Stimulated activated CD8-positive, alpha-beta memory T cell treated with anti-CD3 and anti-CD28 coated beads, Interleukin-15, amount 100 ng/mL, for 48 hours (primary cell): ENCODE measurements around the gene DOCK1.
"Not testable (repeated sequence)": the region's sequence is repeated elsewhere in the genome, so short reads cannot be mapped to it uniquely, and the experiment has no call there.

Source experiments
- DNase-seq, 2 donors: peaks; one replicate each; pipeline ENCODE4 v3.0.0-alpha.2; 2020; ENCODE audit warnings: low read depth in 2 of 2

Gene DOCK1

DNA sequence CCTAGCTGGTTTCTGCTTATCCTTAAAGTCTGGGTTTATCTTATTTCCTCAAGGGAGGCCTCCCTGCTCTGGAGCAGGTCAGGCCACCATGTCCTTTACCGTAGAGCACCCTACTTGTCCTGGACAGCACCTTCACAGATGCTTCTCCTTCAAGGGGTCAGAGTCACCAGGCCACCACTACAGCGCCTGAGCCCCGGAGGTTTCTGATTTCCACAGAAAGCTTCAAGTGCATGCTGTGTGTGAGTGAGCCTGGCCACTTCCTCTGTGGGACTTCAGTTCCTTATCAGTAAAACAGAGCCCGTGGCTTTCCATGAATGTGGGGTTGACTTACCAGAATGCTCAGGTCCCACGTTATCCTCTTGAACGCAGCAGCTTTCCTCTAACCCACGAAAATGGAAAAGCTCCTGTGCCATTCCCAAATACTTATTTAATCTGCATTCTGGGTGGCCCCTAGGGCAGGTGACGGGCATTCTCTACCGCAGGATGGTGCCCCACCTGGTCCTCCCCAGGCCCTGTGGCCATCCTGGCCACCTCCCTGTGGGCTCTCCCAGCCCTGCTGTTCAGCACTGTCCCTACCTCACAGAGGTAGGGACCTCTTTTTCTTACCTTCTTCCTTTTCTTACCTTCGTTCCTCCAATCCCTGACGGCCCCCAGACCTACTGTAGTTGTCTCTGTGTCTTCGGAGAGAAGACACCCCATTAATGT, 1.4 kb upstream of the DOCK1 start:
- no peak for DNase-seq

GRCh38 chr10:126904516-126904817, 761 bp upstream of the DOCK1 start:
- no peak for DNase-seq

DNA sequence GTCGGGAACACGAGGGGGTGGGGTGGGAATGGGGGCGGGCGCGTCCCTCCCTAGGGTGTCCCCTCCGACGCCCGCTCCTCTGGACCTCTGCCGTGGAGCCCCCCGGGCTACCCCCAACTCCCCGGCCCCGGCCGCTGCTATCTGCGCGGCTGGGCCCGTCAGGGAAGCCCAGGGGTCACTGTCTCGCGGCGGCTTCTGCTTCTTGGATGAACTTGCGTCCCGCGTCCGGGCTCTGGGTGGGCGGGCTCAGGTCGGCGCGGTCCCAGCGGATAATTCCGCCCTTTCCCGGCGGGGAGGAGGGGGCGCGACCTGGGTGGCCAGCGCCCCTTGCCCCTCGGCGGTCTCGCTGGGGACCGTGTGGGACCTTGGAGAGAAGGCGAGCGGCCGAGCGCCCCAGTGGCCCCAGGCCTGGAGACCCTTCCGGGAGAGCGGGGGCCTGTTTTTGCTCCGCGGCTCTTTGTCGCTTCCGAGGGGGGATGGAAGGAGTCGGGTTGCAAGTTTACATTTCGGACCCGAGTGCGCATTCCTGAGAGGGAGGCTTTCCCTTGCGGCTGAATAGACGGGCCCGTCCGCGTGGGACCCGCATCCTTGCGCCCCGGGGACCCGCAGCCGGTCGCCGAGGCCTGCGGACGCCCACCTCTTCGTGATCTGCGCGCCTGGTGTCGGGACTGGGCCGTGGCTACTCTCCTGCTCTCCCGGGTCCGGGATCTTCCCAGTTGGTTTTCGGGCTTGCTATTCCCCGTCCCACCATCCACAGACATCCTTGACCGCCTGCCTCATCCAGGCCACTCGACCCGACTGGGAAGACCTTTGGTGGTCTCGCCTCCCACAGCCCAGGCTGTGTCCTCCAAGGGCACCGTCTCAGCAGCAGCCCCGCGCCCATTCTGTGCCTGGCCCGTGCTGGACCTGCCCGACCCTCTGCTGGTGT, 812 bp downstream of the DOCK1 start:
- no peak for DNase-seq

GRCh38 chr10:126906704-126907422, 1.6 kb downstream of the DOCK1 start:
- DNase-seq: no peak

- no peak for DNase-seq
These were observed 2.3 kb downstream of the DOCK1 start for GRCh38 chr10:126907423-126907970.

DNA sequence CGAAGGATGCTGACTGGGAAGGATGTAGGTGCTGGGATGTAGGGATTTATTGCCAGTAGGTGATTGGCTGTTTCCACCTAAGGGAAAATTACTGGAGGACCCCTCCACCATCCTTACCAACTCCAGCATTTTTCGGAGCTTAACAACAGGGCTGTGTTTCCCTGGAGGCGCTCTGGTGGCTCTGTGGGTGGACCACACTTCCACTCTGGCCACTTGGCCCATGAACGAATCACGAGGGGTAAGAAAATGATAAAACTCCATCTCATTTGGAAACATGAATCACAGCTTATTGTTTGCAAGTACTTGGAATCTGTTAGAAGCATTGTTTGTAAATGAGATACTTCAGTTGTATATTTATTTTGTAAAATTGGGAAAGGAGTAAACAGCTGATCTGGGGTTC, 3.0 kb downstream of the DOCK1 start:
- no peak for DNase-seq

DNA sequence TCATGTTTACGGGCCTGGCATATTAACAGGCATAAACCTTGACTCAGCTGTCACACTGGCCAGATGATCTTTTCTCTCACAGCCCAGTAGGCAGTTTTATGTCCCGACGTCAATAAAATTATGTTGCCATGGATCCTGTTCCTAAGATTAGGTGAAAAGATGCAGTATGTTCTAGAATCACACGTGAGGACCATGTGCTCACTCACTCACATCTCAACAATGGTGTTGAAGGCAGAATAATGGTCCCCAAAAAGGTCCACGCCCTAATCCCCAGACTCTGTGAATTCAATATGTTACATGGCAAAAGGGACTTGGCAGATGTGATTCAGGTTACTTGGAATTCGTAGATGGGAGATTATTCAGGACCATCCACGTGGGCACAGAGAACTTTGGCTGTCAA, 3.5 kb downstream of the DOCK1 start:
- DNase-seq: no peak

DNA sequence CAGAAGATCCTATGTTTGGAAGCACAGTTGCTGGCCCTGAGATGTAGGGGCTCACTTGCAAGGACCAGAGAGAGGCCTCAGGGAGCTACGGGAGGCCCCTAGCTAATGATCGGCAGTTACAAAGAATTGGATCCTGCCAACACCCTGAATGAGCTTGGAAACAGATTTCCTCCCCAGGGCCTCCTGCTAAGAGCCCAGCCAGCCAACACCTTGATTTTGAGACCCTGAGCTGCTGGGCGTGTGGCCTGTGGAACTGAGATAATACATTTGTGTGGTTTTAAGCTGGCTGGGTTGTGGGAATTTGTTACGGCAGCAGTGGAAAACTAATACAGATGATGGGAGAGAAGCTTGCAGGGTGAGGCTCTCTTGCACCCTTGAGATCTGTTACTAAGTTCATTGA, 3.9 kb downstream of the DOCK1 start:
- DNase-seq: no peak

GRCh38 chr10:126910196-126910595, 5.0 kb downstream of the DOCK1 start:
- DNase-seq: no peak

DNA sequence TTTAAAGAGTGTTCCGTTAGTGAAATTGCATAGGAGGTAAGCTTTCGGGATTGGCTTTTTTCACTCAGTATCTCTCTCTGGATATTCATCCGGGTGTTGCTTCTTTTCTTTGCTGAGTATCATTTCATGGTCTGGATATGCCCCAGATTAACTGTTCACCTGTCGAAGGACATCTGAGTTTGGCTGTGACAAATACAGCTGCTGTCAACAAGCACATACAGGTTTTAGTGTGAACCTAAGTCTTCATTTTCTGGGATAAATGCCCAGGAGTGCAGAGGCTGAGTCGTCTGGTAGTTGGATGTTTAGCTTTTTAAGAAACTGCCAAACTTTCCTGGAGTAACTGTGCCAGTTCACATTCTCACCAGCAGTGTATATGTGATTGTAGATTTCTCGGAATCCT, 5.6 kb downstream of the DOCK1 start:
- DNase-seq: no peak

DNA sequence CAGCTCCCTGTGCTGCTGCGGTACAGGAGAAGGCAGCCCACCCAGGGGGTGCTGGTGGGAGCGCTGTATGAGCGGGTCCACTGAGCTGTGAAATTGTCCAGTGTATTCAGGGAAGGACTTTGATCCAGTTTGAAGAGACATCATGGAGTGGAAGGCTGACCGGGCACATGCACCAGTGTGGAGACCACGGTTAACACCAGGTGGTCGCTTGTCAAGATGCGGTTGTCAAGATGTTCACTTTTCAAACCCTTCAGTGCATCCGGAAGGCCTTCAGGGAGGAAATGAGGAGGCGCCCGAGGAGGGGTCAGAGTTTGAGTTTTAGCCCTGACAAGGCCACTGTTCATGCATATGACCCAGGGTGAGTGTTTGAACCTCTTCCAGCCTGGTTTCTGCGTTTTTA, 6.1 kb downstream of the DOCK1 start:
- DNase-seq: no peak

GRCh38 chr10:126913316-126913715, 8.1 kb downstream of the DOCK1 start:
- no peak for DNase-seq

GRCh38 chr10:126914561-126914960, 9.3 kb downstream of the DOCK1 start:
- no peak for DNase-seq

DNA sequence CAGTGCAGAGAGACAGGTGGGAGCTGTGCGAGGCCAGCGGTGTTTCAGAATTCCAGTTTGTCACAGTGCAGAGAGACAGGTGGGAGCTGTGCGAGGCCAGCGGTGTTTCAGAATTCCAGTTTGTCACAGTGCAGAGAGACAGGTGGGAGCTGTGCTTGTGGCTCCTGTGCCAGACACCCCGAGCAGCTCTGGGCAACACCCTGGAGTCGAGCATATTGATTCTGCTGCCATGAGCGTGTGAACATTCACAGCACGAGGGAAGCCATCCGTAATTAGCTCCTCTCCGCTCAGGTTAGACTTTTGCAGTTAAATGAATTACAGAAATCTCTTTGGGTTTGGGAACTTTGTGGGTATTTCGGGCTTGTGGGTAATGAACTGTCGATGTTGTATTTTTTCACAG, 11.7 kb downstream of the DOCK1 start:
- not testable (repeated sequence) for DNase-seq

DNA sequence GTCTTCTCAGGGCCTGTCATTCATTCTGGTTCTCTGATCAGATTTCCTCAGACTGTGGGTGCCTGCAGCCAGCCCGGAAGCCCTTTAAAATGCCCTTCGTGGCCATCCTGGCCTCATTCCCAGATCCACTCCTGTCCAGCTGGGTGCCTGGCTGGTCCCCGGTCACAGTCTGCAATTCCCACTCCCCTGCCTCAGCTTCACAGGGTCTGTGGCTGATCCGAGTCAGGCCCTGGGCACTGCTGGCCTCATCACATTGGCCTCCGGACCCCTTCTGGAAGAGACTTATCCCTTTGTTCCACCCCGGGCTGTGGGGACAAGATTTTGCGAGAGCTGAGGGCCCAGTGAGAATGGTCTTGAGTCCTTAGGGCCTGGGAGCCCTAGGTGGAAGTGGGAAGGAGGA, 12.1 kb downstream of the DOCK1 start:
- no peak for DNase-seq

DNA sequence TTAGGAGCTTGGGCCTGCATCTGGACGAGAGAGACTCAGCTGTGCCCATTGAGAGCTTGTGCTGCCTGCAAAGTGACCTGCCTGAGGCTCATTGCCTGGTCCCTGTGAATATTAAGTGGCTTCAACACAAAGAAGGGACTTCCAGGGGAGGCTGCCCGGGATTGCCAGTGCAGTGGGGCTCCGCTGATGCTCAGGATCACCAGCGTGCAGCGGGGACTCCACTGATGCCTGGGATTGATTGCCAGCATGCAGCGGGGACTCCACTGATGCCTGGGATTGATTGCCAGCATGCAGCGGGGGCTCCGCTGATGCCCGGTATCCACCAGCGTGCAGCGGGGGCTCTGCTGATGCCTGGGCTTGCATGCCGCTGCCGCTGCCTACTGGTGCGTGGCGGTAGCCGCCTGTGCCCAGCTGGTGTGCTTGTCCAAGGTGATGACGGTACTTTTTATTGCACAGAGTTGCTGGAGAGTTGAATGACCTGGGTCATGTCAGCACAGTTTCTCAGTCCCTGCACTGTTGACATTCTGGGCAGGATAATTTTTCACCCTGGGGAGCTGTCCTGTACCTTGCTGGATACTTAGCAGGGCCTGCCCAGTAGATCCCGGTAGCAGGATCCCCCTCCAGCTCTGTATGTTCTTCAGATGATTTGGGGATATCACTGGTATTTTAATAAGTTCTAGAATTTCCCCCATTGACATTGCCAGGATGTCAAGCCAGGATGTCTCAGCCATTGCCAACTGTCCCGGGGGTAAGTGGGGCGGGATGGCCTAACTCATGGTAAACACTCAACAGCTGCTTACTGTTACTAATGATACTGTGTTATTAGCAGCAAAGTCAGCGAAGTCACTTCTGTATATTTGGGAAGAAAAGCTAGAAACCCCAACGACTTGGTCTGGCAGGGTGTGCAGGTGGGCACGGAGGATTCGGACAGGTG, 13.0 kb downstream of the DOCK1 start:
- DNase-seq: no peak

GRCh38 chr10:126919426-126919825, 14.2 kb downstream of the DOCK1 start:
- DNase-seq: no peak

GRCh38 chr10:126921162-126921561, 15.9 kb downstream of the DOCK1 start:
- DNase-seq: no peak

DNA sequence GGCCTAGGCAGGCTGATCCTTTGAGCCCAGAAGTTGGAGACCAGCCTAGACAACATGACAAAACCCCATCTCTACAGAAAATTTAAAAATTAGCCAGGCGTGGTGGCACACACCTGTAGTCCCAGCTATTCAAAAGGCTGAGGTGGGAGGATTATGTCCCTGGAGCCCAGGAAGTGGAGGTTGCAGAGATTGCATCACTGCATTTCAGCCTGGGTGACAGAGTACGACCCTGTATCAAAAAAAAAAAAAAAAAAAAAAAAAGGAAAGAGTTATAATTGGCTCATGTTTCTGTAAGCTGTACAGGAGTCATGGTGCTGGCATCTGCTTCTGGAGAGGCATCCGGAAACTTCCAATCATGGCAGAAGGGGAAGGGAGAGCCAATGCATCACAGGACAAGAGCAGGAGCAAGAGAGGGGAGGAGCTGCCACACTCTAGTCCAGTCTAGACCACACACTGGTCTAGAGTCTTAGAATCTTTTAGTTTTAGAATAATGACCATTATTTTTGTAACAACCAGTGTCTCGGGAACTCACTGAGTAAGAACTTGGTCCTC, 16.8 kb downstream of the DOCK1 start:
- DNase-seq: no peak

DNA sequence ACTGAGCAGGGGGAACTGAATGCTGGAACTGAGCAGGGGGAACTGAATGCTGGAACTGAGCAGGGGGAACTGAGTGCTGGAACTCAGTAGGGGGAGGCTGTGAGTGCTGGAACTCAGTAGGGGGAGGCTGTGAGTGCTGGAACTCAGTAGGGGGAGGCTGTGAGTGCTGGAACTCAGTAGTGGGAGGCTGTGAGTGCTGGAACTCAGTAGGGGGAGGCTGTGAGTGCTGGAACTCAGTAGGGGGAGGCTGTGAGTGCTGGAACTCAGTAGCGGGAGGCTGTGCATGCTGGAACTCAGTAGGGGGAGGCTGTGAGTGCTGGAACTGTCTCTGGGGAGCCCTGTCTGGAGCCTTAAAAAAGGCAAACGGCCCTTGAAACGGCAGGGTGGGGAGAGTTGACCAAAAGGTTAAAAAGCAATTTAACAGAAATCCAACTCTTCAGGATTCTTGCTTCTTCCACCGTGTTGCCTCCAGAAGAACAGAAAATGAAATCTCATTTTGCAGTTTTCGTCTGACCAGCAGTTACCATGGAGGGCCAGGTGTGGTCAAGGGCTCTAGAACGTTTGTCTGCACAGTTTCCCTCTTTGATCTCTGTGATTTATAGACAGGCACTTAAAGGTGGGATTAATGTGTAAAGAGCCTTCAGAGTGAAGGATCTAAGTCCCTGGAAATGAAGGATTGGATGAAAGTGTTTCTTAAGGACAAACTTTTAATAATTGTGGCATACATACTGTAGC, 19.1 kb downstream of the DOCK1 start:
- DNase-seq: no peak
